IPS-NIHi7 (cell line): ENCODE data around the gene CX3CL1.
A peak's percentile ranks its signal among the peaks of the same experiment; 100 is the strongest.

Experiments used
- DNase-seq: peaks from one replicate; pipeline ENCODE4 v3.0.0; 2012; ENCODE audit warnings: mixed read lengths; ENCODE audit errors: extremely low spot score

The CX3CL1 gene

DNA sequence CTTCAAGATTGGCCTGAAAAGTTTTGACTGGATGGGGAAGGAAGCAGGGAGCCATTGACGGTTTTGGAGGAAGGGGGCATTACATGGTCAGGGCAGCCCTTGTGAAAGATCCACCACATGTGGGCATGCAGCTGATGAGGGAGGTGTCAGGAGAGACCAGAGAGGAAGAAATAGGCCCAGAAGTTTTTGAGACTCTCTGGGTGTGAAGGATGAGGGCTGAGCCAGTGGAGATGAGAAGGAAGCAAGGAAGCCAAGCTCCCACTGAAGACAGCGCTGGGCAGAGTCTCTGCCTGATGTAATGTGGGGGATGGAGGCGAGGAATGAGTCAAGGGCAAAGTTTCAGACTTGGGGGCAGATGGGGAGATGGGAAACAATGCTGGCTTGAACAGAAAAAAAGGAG, 32.8 kb downstream of the CX3CL1 start:
- DNase-seq: no peak

GRCh38 chr16:57406881-57407280, 34.6 kb downstream of the CX3CL1 start:
- DNase-seq: no peak

DNA sequence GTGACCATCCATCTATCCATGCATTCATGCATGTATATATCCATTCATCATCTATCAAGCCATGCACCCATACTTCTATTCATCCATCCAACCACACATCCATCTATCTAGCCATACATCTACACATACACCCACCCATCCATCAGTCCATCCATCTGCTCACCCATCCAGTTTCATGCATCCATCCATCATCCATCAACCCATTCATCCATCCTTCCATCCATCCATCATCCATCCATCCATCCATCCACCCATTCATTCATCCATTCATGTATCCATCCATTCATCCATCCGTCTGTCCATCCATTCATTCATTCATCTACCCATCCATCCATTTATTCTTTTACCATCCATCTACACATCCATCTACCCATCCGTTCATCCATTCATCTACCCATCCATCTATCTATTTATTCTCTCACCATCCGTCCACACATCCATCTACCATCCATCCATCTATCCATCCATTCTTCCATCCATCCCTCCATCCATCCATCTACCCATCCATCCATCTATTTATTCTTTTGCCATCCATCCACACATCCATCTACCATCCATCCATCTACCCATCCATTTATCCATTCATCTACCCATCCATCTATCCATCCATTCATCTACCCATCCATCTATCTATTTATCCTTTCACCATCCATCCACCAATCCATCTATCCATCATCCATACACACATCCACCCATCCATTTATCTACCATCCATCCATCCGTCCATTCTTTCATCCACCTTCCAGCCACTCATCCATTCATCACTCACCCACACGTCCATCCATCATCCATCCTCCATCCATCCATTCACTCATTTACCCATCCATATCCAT, 35.4 kb downstream of the CX3CL1 start:
- no peak for DNase-seq

GRCh38 chr16:57409065-57409464, 36.8 kb downstream of the CX3CL1 start:
- no peak for DNase-seq

DNA sequence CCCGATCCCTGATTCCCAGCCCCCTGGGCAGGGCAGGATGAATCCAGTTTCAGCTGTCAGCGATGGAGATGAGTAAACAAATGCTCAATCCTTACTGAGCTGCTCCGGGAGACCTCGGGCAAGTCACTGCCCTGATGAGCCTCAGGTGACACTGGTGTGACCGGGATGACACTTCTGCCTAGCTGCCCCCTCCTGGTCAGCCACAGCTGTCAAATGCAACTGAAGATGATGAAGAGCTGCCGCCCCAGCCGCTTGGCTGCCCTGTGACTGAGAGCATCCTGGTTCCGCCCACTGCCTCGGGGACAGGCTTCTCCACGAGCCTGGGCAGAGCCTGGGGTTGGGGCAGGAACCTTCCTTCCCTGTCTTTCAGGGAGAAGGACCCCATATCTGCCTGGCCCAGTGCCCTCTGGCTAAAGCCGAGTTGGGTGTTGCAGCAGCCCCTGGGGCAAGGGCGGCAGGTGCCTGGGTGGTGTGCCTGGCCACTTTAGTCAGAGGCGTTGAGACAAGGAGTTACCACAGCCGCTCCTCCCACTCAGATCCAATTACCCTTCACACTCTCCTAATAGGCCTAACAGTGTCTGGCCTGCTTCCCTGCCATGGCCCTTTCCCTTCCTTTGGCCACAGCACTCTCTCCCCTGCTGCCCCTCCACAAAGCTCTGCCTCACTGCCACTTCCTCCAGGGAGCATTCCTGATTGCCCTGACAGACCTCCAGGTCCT, 37.7 kb downstream of the CX3CL1 start:
- no peak for DNase-seq

- DNase-seq: no peak
Observed at GRCh38 chr16:57411362-57411976, 39.2 kb downstream of the CX3CL1 start.

- no peak for DNase-seq
Observed at GRCh38 chr16:57412584-57412983, 40.3 kb downstream of the CX3CL1 start.

DNA sequence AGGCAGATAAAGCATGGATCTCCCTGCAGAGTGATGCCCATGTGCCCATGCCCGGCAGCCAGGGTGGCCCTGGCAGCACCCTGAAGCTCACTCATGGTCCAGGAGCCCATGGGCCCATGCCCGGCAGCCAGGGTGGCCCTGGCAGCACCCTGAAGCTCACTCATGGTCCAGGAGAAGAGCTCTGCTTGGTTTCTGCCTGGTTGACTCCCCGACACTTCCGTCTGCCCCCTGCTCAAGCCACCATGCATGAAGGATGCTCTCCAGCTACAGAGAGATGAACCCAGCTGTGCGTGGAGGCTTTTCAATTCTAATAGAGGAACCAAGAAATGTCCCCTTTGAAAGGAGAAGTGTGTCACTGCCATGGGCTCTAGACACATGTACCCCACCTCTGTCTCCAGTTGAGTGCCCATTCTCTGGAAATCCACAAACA, 41.0 kb downstream of the CX3CL1 start:
- DNase-seq: no peak

GRCh38 chr16:57413733-57414132, 41.4 kb downstream of the CX3CL1 start:
- no peak for DNase-seq

DNA sequence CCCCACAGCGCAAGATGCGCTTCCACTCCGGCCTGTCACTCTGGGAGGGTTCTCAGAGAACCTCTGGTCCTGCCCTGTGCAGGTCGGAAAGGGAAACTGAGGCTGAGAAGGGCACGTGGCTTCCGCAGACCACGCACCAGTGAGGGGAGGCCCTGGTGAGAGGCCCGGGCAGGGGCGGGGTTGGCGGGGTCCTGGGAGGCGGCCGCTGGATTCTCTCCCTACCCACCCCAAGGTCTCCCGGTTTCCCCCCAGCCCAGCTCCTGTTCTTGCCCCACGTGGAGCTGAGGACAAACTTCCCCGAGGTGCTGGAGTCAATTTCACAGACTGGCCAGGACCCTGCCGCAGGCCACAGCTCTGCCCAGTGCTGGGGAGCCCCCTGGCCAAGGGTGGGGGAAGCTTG, 43.8 kb downstream of the CX3CL1 start:
- DNase-seq: no peak

DNA sequence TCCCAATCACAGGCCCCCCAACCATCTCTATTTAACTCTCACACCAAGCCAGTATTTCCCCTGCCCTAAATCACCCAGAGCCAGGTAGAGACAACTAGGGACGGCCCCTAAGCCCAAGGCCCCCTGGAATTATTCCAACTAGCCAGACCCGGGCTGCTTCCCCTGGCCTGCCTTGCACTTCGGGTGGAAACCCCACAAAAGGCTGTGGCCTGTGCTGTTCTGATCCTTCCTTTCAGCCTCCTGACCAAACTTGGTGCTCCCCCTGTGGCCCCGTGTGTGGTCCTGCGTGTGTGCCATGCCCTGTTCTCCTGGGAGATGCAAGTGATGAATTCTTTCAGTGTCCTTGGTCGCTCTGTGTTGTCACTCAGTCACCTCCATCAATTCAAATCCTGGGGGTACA, 47.2 kb downstream of the CX3CL1 start:
- no peak for DNase-seq

DNA sequence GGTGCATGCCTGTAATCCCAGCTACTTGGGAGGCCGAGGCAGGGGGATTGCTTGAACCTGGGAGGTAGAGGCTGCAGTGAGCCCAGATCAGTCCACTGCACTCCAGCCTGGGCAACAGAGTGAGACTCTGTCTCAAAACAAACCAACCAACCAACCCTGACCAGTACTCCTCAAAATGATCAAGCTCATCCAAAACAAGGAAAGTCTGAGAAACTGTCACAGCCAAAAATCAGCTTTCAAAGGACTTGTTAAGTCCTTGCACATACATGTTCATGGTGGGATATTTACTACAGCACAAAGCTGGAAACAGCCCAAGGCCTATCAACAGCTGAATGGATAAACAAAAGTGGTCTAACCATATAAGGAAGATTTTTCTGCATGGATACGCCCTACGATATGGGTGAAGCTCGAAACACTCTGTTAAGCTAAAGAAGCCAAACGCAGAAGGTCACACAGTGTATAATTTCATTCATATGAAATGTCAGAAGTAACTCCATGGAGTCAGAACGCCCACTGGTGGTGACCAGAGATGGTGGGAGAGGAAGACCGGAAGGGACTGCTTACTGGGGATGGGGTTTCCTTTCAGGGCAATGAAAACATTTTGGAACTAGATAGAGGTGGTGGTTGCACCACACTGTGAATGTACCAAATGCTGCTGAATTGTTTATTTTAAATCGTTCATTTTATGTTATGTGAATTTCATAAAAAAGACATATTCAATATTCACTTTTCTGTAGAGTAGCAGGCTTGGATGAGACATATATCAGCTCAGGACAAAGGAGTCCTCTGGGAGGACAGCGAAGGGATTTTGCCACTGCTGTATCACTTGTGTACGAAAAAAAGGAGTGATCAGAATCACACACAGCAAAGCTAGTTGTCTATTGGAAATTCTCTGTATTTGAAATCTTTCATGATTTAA, 50.0 kb downstream of the CX3CL1 start:
- peak; percentile 58 for DNase-seq

- DNase-seq: no peak
Observed at GRCh38 chr16:57423152-57423551, 50.9 kb downstream of the CX3CL1 start.

DNA sequence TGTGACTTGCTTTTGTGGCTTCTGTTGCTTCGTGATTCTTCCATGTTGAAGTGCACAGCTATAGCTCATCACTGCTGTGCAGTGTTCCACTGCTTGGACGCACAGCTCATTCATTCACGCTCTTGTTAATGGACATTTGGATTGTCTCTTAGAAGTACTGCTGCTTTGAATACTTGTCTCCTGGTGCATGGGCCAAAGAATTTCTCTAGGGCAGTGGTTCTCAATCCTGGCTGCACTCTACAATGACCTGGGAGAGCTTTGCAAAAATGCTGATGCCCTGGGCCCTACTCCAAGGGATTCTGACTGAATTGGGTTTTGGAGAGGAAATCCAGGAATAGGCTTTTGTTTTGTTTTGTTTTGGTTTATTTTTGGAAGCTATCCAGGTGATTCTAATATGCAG, 52.3 kb downstream of the CX3CL1 start:
- DNase-seq: no peak

DNA sequence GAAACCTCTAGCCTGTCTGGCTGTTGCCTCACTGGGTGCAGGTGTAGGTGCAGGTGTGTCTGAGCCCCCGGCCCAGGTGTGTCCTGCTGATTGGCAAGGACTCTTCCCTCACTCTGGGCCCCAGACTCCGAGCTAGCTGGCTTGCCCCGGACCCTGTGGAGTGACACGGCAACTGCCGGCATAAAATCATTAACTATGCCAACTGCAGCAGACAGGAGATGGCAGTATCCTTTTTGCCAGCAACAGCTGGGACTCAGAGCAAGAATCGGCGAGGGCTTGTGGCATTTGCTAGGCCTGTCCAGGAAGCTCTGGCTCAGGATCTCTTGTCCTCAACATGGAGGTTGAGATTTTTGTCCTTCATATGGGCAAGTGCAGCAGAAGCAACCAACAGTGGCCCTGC, 54.1 kb downstream of the CX3CL1 start:
- no peak for DNase-seq

DNA sequence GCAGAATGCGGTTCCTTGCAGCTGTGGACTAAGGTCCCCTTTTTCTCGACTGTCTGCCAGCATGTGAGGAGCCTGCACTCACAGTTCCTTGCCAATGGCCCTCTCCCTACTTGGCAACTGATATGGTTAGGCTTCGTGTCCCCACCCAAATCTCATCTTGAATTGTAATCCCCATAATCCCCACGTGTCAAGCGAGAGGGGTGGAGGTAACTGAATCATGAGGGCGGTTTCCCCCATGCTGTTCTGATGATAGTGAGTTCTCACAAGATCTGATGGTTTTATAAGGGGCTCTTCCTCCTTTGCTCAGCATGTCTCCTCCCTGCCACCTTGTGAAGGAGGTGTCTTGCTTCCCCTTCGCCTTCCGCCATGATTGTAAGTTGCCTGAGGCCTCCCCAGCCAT, 55.0 kb downstream of the CX3CL1 start:
- no peak for DNase-seq

DNA sequence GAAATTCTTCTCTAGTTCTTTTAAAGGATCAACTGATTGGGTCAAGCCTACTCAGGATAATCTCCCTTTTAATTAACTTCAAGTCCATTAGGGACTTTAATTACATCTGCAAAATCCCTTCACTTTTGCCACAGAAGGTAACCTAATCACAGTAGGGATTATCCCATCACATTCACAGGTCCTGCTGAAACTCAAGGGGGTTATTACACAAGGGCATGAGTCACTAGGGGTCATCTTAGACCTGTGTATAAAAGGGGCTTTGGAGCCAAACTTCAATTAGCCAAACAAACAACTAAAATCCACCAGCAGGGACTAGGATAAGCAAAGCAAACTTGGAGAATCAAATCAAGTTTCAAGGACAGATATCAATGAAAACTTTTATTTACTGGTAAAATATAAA, 55.5 kb downstream of the CX3CL1 start:
- no peak for DNase-seq

DNA sequence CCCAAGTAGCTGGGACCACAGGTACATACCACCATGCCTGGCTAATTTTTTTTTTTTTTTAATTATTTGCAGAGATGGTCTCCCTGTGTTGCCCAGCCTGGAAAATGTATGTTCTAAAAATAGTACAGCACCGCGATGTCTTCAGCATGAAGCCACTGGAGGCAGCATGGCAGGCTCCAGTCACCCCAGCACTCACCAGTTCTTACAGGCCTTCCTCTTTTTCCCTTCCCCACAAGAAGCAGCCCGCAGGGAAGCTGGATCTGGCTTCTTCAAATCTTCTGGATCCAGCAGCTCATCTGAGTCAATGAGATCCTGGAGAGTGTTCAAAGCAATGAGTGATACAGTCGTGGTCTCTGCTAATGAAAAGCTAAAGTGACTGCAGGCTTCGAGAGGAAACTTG, 58.7 kb downstream of the CX3CL1 start:
- DNase-seq: no peak

DNA sequence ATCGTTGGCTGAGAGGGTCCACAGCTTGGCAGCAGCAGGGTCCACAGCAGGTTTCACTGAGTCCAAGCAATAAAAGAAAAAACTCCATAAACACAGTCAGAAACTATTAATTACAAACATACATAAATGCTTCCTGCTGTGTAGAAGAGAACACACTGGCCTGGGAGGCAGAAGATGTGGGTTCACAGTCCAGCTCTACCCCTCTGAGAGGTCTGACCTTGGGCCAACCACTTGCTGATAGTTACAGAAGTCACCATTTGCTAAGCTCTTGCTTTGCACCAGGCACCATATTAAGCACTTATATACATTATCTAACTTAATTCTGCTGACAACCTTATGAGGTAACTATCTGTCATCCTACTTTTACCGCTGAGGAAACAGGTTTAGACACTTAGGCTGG, 60.2 kb downstream of the CX3CL1 start:
- DNase-seq: no peak

GRCh38 chr16:57432989-57433388, 60.7 kb downstream of the CX3CL1 start:
- DNase-seq: no peak

DNA sequence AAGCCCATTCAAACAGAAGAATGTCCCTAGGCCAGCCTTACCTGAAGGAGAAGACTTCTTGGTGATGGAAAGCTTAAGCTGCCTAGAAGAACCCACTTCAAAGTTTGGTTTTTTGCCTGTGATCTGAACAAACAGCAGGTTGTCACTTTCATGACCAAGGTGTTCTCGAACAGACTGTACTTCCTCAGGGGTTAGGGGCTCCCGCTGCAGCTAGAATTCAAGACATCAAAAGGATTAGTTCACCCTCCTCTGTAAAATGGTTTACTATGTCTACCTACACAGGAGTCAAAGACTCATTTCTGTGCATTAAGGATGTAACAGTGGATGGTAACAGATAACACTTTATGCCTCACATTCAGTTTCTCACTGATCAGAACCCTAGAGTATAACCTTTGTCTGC, 61.7 kb downstream of the CX3CL1 start:
- DNase-seq: no peak
